OCI-LY3 (cell line): ENCODE results near the gene LDAH.

Experiments
- CTCF ChIP-seq: fragments of 200-600, 300-600 bp; sonication (generic); IDR thresholded peaks from 2 replicates; pipeline ENCODE4 v1.5.1; 2014; ENCODE audit warnings: antibody characterized with exemption, low read length, low read depth
- EZH2phosphoT487 ChIP-seq: fragments of 200-600 bp; shearing (Covaris generic); IDR thresholded peaks from 2 replicates; pipeline ENCODE4 v1.6.1; 2018; ENCODE audit warnings: antibody characterized with exemption, mixed run types, low read depth

- no peak for TF ChIP-seq CTCF
- TF ChIP-seq EZH2phosphoT487, result no peak
These were observed 188.3 kb downstream of the LDAH start for GRCh38 chr2:20634507-20635112.
